Measurements from ENCODE around the gene IL6R.

GRCh38 chr1:154408174-154408777 is 3.1 kb downstream of the IL6R start:
- TF ChIP-seq ZNF274 (IDR thresholded peaks at IDR 0.05; ENCODE audit: low read depth, low read length), result no peak
- TF ChIP-seq YY1 (IDR thresholded peaks at IDR 0.05; ENCODE audit: insufficient read depth, insufficient read length), result no peak
- no peak for TF ChIP-seq SUZ12 (IDR thresholded peaks at IDR 0.05; ENCODE audit: extremely low read depth, insufficient read depth, insufficient read length)
